Neuron (in vitro differentiated cells): ENCODE results near the gene RHOV.

ENCODE experiments used
- H2AFZ ChIP-seq: one replicate; pipeline ENCODE4 v1.6.1; 2013; ENCODE audit warnings: low read depth, mild to moderate bottlenecking, inconsistent platforms, low read length, moderate library complexity
- H3K27me3 ChIP-seq: one replicate; pipeline ENCODE4 v1.6.1; 2013; ENCODE audit warnings: low read length; ENCODE audit not compliant: insufficient read depth
- H3K36me3 ChIP-seq: one replicate; pipeline ENCODE4 v1.6.1; 2013; ENCODE audit warnings: low read length; ENCODE audit not compliant: insufficient read depth
- H3K4me1 ChIP-seq: one replicate; pipeline ENCODE4 v1.6.1; 2013; ENCODE audit warnings: low read length; ENCODE audit not compliant: insufficient read depth
- H3K4me3 ChIP-seq: 2 replicates; pipeline ENCODE4 v1.5.1; 2013; ENCODE audit warnings: mild to moderate bottlenecking, low read length, moderate library complexity
- H3K9me3 ChIP-seq: one replicate; pipeline ENCODE4 v1.6.1; 2013; ENCODE audit warnings: low read length

The RHOV gene

GRCh38 chr15:40911693-40912092 is 37.7 kb upstream of the RHOV start:
- Histone ChIP-seq H3K4me1 (peaks cover 11% of the 10 kb centered on the region), H3K4me3 (no peak overlapping the region), H3K27me3 (peaks cover 3% of the 10 kb centered on the region), H3K36me3 (no peaks in the 10 kb centered on the region), H2AFZ (no peak overlapping the region), H3K9me3 (no peaks in the 10 kb centered on the region)

- peaks cover 11% of the 10 kb centered on the region for H3K4me1 ChIP-seq
These were observed 37.1 kb upstream of the RHOV start for GRCh38 chr15:40911141-40911540.

GRCh38 chr15:40909662-40910630 is 35.9 kb upstream of the RHOV start:
- Histone ChIP-seq H3K27me3 (no peaks in the 10 kb centered on the region), H3K36me3 (peaks cover 3% of the 10 kb centered on the region), H3K9me3 (no peaks in the 10 kb centered on the region), H3K4me3 (no peak overlapping the region), H3K4me1 (peaks cover 11% of the 10 kb centered on the region), H2AFZ (no peak overlapping the region)

More at GRCh38 chr15:40911141-40911540, 37.1 kb upstream of the RHOV start:
- peak overlapping the region; percentile 1 for H2AFZ ChIP-seq
- H3K27me3 ChIP-seq: no peaks in the 10 kb centered on the region
- no peaks in the 10 kb centered on the region for H3K9me3 ChIP-seq
- no peak overlapping the region for H3K4me3 ChIP-seq
- H3K36me3 ChIP-seq: no peaks in the 10 kb centered on the region

DNA sequence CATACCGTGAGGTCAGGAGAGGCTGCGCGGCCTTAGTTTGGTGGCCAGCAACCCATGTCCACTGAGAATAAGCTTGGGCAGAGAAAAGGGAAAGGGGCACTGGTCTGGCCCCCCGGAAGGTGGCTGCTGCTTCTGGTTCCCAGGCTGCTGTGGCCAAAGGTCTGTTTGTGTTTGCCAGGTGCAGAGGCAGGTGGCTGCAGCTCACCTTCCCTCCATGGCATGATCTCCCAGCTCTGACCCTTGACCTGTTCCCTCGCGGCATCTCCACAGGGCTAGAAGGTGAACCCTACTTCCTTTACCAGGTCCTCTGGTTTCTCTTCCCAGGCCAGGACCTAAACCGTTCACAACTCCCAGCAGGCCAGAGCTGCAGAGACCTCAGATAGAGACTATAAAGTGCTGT is 34.1 kb upstream of the RHOV start:
- H3K36me3 ChIP-seq: peaks cover 8% of the 10 kb centered on the region
- H3K9me3 ChIP-seq: no peaks in the 10 kb centered on the region
- H3K4me3 ChIP-seq: no peak overlapping the region
- peaks cover 11% of the 10 kb centered on the region for H3K4me1 ChIP-seq
- H3K27me3 ChIP-seq: no peaks in the 10 kb centered on the region
- no peak overlapping the region for H2AFZ ChIP-seq

GRCh38 chr15:40906991-40907802 is 33.2 kb upstream of the RHOV start:
- H2AFZ ChIP-seq: no peak overlapping the region
- H3K9me3 ChIP-seq: no peaks in the 10 kb centered on the region
- no peak overlapping the region for H3K4me3 ChIP-seq
- peaks cover 15% of the 10 kb centered on the region for H3K36me3 ChIP-seq
- H3K4me1 ChIP-seq: peaks cover 11% of the 10 kb centered on the region
- no peaks in the 10 kb centered on the region for H3K27me3 ChIP-seq

- Histone ChIP-seq H3K4me3 (no peak overlapping the region), H3K4me1 (peaks cover 10% of the 10 kb centered on the region), H3K9me3 (no peaks in the 10 kb centered on the region), H2AFZ (no peak overlapping the region), H3K27me3 (no peaks in the 10 kb centered on the region), H3K36me3 (peaks cover 15% of the 10 kb centered on the region)
These were observed 32.3 kb upstream of the RHOV start for GRCh38 chr15:40906091-40906990.

GRCh38 chr15:40904552-40905201 is 30.6 kb upstream of the RHOV start:
- H2AFZ ChIP-seq: no peak overlapping the region
- no peak overlapping the region for H3K4me3 ChIP-seq
- H3K9me3 ChIP-seq: no peaks in the 10 kb centered on the region
- H3K27me3 ChIP-seq: no peaks in the 10 kb centered on the region
- no peaks in the 10 kb centered on the region for H3K4me1 ChIP-seq
- peaks cover 31% of the 10 kb centered on the region for H3K36me3 ChIP-seq

GRCh38 chr15:40902605-40903561 is 28.8 kb upstream of the RHOV start:
- H3K4me3 ChIP-seq: no peak overlapping the region
- H3K4me1 ChIP-seq: no peaks in the 10 kb centered on the region
- H3K27me3 ChIP-seq: no peaks in the 10 kb centered on the region
- no peak overlapping the region for H2AFZ ChIP-seq
- no peaks in the 10 kb centered on the region for H3K9me3 ChIP-seq
- H3K36me3 ChIP-seq: peaks cover 46% of the 10 kb centered on the region

DNA sequence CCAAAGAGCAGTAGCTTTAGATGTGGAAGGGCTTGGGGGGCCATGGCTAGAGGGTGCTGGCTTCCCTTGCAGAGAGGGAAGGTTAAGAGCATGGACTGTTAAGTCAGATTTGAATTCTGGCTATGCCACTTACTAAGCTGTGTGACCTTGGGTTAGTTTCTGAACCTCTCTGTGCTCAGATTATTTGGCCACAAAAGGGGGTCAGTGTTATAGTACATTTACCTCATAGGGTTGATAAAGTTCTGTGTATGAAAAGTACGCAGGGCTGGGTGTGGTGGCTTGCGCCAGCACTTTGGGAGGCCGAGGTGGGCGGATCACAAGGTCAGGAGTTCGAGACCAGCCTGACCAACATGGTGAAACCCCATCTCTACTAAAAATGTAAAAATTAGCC is 27.0 kb upstream of the RHOV start:
- H3K36me3 ChIP-seq: peaks cover 55% of the 10 kb centered on the region
- H3K9me3 ChIP-seq: no peaks in the 10 kb centered on the region
- no peak overlapping the region for H3K4me3 ChIP-seq

DNA sequence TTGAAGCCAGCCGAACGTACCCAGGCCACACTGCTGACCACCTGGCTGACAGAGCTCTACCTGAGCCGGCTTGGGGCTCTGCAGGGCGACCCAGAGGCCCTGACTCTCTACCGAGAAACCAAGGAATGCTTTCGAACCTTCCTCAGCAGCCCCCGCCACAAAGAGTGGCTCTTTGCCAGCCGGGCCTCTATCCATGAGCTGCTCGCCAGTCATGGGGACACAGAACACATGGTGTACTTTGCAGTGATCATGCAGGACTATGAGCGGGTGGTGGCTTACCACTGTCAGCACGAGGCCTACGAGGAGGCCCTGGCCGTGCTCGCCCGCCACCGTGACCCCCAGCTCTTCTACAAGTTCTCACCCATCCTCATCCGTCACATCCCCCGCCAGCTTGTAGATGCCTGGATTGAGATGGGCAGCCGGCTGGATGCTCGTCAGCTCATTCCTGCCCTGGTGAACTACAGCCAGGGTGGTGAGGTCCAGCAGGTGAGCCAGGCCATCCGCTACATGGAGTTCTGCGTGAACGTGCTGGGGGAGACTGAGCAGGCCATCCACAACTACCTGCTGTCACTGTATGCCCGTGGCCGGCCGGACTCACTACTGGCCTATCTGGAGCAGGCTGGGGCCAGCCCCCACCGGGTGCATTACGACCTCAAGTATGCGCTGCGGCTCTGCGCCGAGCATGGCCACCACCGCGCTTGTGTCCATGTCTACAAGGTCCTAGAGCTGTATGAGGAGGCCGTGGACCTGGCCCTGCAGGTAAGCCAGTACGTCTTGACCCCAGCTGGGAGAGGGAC is 26.4 kb upstream of the RHOV start:
- Histone ChIP-seq H3K4me1 (peaks cover 6% of the 10 kb centered on the region), H3K27me3 (no peaks in the 10 kb centered on the region), H3K36me3 (peaks cover 56% of the 10 kb centered on the region), H2AFZ (no peak overlapping the region), H3K9me3 (no peaks in the 10 kb centered on the region), H3K4me3 (no peak overlapping the region)

More for the DNA sequence above, 27.0 kb upstream of the RHOV start:
- Histone ChIP-seq H3K4me1 (no peaks in the 10 kb centered on the region), H3K27me3 (no peaks in the 10 kb centered on the region), H2AFZ (no peak overlapping the region)
